NCI-H128 (cell line): ENCODE results near the gene FRMD8.
"Not testable (repeated sequence)": the region's sequence is repeated elsewhere in the genome, so short reads cannot be mapped to it uniquely, and the experiment has no call there.

Experiments
- DNase-seq: peaks from one replicate; lab custom pipeline; 2025; ENCODE audit not compliant: unreplicated experiment; lab: John Stamatoyannopoulos, UW

FRMD8 gene

GRCh38 chr11:65413077-65413664, 26.7 kb downstream of the FRMD8 start:
- not testable (repeated sequence) for DNase-seq

- no peak for DNase-seq
Measured at GRCh38 chr11:65414776-65415498, 28.5 kb downstream of the FRMD8 start.

- no peak for DNase-seq
Measured at GRCh38 chr11:65415499-65416340, 29.3 kb downstream of the FRMD8 start.

GRCh38 chr11:65416341-65416824, 29.9 kb downstream of the FRMD8 start:
- DNase-seq, result peak; percentile 67

DNA sequence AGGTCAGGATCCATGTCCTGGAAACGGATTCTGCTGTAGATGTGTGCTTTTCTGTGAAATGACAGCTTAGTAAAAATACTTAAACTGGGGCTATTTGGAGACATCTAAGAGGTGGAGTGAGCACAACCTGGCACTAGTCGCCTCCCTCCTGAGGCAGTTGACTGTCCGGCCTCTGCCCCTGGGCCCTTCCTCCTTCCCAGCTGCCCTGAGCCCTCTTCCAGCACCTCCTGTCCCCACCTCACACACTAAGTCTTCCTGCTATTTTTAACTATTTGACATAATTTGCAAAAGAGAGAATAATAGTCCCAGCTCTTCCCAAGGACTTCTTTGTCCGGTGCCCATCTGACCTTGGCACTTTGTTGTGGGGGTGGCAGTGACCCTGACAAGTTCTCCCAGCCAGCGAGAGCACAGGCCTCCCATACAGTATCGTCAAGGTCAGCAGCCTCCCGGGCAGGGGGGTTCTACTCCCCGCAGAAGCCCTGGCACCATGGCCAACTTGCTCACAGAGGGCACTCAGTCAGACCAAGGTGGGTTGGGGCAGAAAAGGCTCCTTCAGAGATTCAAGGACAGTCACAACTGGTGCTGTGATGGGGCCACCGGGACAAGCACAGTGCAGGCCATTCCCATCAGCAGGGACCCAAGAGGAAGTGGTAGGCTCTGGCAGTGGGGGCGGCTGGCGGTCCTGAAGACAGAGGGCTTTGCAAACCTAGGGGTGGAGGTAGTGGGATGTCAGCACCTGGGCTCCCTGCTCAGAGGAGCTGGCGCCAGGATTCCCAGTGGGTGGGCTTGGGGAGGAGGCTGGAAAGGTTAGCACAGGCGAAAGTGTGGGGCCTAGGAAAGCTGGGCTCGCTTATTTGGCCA, 30.6 kb downstream of the FRMD8 start:
- no peak for DNase-seq

- DNase-seq, result no peak
Measured at GRCh38 chr11:65417702-65418430, 31.4 kb downstream of the FRMD8 start.

DNA sequence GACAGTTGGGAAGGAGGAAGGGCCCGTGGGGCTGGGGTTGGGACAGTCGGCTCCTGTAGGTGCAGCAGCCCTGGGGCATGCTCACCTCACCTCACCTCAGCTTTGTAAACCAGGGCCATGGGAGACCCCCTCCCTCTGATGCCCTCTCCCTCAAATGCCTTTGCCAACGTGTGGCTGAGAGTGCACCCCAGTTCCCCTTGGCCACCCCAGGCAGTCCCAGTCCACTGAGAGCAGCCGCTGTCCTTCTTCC, 31.9 kb downstream of the FRMD8 start:
- no peak for DNase-seq

DNA sequence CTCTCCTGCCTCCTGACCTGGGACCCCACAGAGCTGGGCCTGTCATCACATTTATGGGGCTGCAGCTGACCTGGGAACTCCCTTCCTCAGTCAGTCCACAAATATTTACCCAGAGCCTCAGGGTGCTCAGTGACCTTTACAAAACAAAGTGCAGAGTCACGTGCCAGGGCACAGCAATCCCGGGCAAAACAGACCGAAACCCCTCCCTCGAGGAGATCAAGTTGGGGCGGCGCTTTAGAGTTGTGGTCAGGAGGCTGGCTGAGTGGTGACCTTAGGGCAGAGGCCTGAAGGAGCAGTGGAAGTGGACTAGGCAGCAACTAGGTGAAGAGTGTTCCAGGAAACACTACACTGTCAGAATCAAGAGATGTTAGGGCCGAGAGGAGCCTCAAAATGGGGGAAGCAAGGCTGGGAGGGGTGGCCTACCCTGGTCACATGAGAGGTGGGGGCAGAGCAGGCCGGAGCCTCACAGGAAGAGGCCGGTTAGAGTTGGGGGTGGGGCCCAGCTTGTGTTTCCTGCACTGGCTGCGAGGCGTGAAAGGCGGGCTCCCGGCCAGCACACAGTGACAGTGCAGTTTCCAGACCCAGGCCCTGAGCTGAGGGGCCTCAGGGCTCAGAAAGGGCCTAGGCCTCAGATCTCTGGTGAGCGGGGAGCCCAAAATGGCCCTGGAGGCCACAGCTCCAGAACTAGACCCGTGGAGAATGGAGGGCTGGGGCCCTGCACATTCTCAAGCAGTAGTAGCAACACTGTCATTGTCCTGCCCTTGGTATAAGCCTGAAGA, 32.4 kb downstream of the FRMD8 start:
- peak; percentile 75 for DNase-seq

- DNase-seq, result no peak
Measured at GRCh38 chr11:65419460-65419771, 33.0 kb downstream of the FRMD8 start.

DNA sequence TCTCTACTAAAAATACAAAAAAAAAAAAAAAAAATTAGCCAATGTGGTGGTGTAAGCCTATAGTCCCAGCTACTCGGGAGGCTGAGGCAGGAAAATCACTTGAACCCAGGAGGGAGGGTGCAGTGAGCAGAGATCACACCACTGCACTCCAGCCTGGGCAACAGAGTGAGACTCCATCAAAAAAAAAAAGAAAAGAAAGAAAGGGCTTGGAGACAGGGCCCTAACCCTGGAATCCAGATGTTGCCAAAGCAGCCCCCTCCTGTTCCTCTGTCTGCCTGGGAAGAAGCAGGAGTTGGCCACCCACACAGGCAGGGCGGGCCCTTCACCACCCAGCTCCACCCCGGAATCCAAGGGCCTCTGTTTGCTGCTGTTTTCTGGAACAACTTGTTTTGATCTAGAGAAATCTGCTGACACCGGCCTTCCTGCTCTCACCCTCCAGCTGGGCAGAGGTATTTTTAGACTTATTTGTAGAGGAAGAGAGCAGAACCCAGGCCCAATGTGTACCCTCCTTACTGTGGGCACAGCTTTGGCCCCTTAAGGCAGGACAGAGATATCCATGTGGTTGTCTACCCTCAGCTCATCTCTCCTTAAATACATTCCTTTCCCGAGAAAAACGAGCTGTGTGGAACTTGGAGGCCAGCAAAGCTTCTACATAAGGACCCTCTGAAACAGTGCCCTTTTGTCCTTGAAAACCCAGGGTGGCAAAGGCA, 33.5 kb downstream of the FRMD8 start:
- no peak for DNase-seq

DNA sequence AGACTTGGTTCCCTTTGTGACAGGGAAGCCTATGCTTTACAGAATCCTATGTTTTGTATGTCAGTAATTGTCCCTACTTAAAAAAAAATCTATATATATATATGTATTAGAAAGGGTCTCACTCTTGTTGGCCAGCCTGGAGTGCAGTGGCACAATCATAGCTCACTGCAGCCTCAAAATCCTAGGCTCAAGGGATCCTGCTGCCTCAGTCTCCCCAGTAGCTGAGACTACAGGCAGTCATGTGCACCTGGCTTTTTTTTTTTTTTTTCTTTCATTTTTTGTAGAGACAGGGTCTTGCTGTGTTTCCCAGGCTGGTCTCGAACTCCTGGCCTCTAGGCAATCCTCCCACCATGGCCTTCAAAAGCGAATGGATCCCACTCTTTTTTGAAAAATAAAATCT, 34.1 kb downstream of the FRMD8 start:
- no peak for DNase-seq

GRCh38 chr11:65420979-65421793, 34.7 kb downstream of the FRMD8 start:
- DNase-seq, result peak; percentile 74

DNA sequence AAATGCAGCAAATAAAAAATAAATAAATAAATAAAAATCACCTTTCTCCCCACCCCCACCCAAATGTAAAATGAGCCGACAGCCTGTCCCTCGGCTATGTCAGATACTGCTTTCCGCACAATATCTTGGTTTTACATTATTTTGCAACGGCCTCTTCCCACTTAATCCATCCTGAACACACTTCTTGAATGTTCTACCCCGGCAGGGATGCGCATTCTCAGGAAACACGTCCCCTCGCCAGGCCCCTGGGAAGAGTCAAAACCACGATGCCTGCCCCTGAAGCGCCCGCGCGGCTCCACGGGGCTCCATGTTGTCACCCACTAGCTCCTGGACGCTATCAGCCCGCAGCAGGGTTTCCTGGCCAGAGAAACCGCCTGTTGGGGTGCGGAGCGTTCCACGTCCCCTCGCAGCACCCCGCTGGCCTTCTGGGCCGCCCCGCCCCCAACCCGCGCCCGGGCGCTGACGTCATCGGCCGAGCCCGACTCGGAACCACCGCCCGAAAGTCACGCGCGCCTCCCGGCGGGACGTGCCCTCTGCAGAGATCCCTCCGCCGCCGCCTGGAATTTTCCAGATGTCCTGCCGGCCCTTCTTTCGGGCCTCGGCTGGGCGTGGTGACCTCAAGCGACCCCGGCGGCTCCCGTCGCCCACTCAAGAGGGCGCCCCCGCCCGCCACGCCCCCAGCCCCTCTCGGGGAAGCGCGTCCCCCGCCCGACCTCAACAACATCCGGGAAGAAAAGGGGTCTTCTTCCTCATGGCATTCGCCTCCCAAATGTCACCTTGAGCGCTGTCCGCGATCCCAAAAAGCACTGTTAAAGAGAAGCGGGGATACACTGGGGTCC, 35.6 kb downstream of the FRMD8 start:
- DNase-seq, result peak; percentile 80

GRCh38 chr11:65422633-65423515, 36.4 kb downstream of the FRMD8 start, which contains the start of gene NEAT1:
NEAT1 (plus strand) TSS chr11:65422798.
- no peak for DNase-seq

- DNase-seq, result no peak
Measured at GRCh38 chr11:65423516-65424204, 37.2 kb downstream of the FRMD8 start.
